T1000 (cell line): ENCODE data around the gene HDAC7.

ENCODE experiments used
- DNase-seq: peaks from one replicate; lab custom pipeline; 2025; ENCODE audit warnings: mixed read lengths; lab: John Stamatoyannopoulos, UW

HDAC7 gene

GRCh38 chr12:47746073-47746472 lies 73.6 kb downstream of the HDAC7 start:
- no peak for DNase-seq

GRCh38 chr12:47745485-47746041 lies 74.1 kb downstream of the HDAC7 start:
- no peak for DNase-seq

- DNase-seq = no peak
Measured at GRCh38 chr12:47744778-47745436, 74.8 kb downstream of the HDAC7 start.

GRCh38 chr12:47744005-47744651 lies 75.6 kb downstream of the HDAC7 start:
- DNase-seq = no peak

- no peak for DNase-seq
Measured at GRCh38 chr12:47743311-47743860, 76.3 kb downstream of the HDAC7 start.

- DNase-seq = no peak
Measured at GRCh38 chr12:47742253-47742825, 77.4 kb downstream of the HDAC7 start.

GRCh38 chr12:47741340-47741703 lies 78.4 kb downstream of the HDAC7 start:
- DNase-seq = no peak

GRCh38 chr12:47740606-47741339 lies 78.9 kb downstream of the HDAC7 start:
- no peak for DNase-seq

GRCh38 chr12:47739979-47740378 lies 79.7 kb downstream of the HDAC7 start:
- DNase-seq = no peak

GRCh38 chr12:47739297-47739696 lies 80.4 kb downstream of the HDAC7 start:
- no peak for DNase-seq

GRCh38 chr12:47737936-47738594 lies 81.6 kb downstream of the HDAC7 start:
- DNase-seq = no peak

- no peak for DNase-seq
Measured at GRCh38 chr12:47736877-47737676, 82.6 kb downstream of the HDAC7 start.

- DNase-seq = no peak
Measured at GRCh38 chr12:47736216-47736615, 83.5 kb downstream of the HDAC7 start.

- DNase-seq = no peak
Measured at GRCh38 chr12:47735649-47736048, 84.1 kb downstream of the HDAC7 start.

GRCh38 chr12:47734725-47735480 lies 84.8 kb downstream of the HDAC7 start:
- no peak for DNase-seq

GRCh38 chr12:47733142-47733541 lies 86.6 kb downstream of the HDAC7 start:
- DNase-seq = no peak
